ENCODE results near the gene TAF11.
A peak's percentile ranks its signal among the peaks of the same experiment; 100 is the strongest.
"Not testable (repeated sequence)": the region's sequence is repeated elsewhere in the genome, so short reads cannot be mapped to it uniquely, and the experiment has no call there.

Gene TAF11

GRCh38 chr6:34887753-34888513 lies at the start of gene TAF11:
Gene TAF11, minus strand, starts transcription at chr6:34888042. Its CDS starts 85 bp downstream, at chr6:34887957.
- peak; percentile 90 to 92 for DNase-seq

- no peak for DNase-seq
These were observed 46.7 kb upstream of the TAF11 start for GRCh38 chr6:34934516-34934915.

GRCh38 chr6:34932202-34932601 lies 44.4 kb upstream of the TAF11 start:
- not testable (repeated sequence) for DNase-seq

GRCh38 chr6:34930221-34930620 lies 42.4 kb upstream of the TAF11 start:
- DNase-seq = no peak

- no peak for DNase-seq
These were observed 41.6 kb upstream of the TAF11 start for GRCh38 chr6:34929241-34929978.

- no peak for DNase-seq
These were observed 40.9 kb upstream of the TAF11 start for GRCh38 chr6:34928695-34929094.

GRCh38 chr6:34928220-34928619 lies 40.4 kb upstream of the TAF11 start:
- no peak for DNase-seq

GRCh38 chr6:34926655-34927054 lies 38.8 kb upstream of the TAF11 start:
- DNase-seq = no peak

- no peak for DNase-seq
These were observed 37.2 kb upstream of the TAF11 start for GRCh38 chr6:34924831-34925625.

- no peak for DNase-seq
These were observed 34.4 kb upstream of the TAF11 start for GRCh38 chr6:34922177-34922663.

GRCh38 chr6:34920097-34920496 lies 32.3 kb upstream of the TAF11 start:
- no peak for DNase-seq

- no peak for DNase-seq
These were observed 31.8 kb upstream of the TAF11 start for GRCh38 chr6:34919651-34920050.

- DNase-seq = no peak
These were observed 29.9 kb upstream of the TAF11 start for GRCh38 chr6:34917626-34918285.

- DNase-seq = no peak
These were observed 28.6 kb upstream of the TAF11 start for GRCh38 chr6:34916348-34916967.

- no peak for DNase-seq
These were observed 26.5 kb upstream of the TAF11 start for GRCh38 chr6:34914358-34914757.

- DNase-seq = peak; percentile 25 to 48
These were observed 25.0 kb upstream of the TAF11 start for GRCh38 chr6:34912715-34913464.

GRCh38 chr6:34911822-34912221 lies 24.0 kb upstream of the TAF11 start:
- no peak for DNase-seq

GRCh38 chr6:34909320-34909883 lies 21.6 kb upstream of the TAF11 start:
- no peak for DNase-seq

GRCh38 chr6:34908194-34908593 lies 20.4 kb upstream of the TAF11 start:
- no peak for DNase-seq

- no peak for DNase-seq
These were observed 19.0 kb upstream of the TAF11 start for GRCh38 chr6:34906826-34907225.

GRCh38 chr6:34904990-34905613 lies 17.3 kb upstream of the TAF11 start:
- no peak for DNase-seq
